SU-DHL-6 (cell line): ENCODE results near the gene RALGPS1.

Experiments
- CTCF ChIP-seq: fragments of 200-600 bp; sonication (generic); IDR thresholded peaks from one replicate; pipeline ENCODE4 v1.5.1; 2017; ENCODE audit warnings: antibody characterized with exemption, mild to moderate bottlenecking, low read length, moderate library complexity; ENCODE audit not compliant: insufficient read depth, poor library complexity, severe bottlenecking
- EZH2phosphoT487 ChIP-seq: fragments of 200-600 bp; sonication (generic), shearing (Covaris generic); conservative IDR thresholded peaks from 2 replicates; pipeline ENCODE4 v1.6.1; 2018; ENCODE audit warnings: mild to moderate bottlenecking, antibody characterized with exemption, low read length, moderate library complexity, mixed read lengths

GRCh38 chr9:127263664-127264063, 349.1 kb downstream of the RALGPS1 start:
- TF ChIP-seq EZH2phosphoT487 (no peak), CTCF (no peak)
